Breast epithelium (tissue), 3 donors: ENCODE measurements around the gene TWIST1.

Source experiments
- POLR2AphosphoS5 ChIP-seq, 3 donors: sonication (generic); formaldehyde crosslinking; IDR thresholded peaks; one replicate each; pipeline ENCODE4 v1.6.1; 2017; ENCODE audit warnings: antibody characterized with exemption in 3 of 3
- TF ChIP-seq, protein P1 (sequence below), 3 donors: fragments of 450-650 bp; IDR thresholded peaks; one replicate each; pipeline ENCODE4 v1.5.1; 2016 to 2017; ENCODE audit warnings: antibody characterized with exemption in 3 of 3, mild to moderate bottlenecking in 3 of 3, moderate library complexity in 3 of 3

DNA sequence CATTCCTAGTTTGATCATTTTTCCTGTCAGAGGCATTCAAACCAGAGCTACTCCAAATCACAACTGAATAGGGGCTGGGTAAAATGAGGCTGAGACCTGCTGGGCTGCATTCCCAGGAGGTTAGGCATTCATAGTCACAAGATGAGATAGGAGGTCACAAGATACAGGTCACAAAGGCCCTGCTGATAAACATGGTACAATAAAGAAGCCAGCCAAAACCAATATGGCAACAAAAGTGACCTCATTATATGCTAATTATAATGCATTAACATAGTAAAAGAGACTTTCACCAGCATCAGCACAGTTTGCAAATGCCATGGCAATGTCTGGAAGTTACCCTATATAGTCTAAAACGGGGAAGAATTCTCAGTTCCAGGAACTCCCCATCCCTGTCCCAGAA lies 37.3 kb downstream of the TWIST1 start:
- TF ChIP-seq POLR2AphosphoS5 (IDR thresholded peaks at IDR 0.05) = no peak
- TF ChIP-seq, protein P1, sequence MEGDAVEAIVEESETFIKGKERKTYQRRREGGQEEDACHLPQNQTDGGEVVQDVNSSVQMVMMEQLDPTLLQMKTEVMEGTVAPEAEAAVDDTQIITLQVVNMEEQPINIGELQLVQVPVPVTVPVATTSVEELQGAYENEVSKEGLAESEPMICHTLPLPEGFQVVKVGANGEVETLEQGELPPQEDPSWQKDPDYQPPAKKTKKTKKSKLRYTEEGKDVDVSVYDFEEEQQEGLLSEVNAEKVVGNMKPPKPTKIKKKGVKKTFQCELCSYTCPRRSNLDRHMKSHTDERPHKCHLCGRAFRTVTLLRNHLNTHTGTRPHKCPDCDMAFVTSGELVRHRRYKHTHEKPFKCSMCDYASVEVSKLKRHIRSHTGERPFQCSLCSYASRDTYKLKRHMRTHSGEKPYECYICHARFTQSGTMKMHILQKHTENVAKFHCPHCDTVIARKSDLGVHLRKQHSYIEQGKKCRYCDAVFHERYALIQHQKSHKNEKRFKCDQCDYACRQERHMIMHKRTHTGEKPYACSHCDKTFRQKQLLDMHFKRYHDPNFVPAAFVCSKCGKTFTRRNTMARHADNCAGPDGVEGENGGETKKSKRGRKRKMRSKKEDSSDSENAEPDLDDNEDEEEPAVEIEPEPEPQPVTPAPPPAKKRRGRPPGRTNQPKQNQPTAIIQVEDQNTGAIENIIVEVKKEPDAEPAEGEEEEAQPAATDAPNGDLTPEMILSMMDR (IDR thresholded peaks at IDR 0.05) = no peak
